Brain pericyte (primary cell): Measurements from ENCODE around the gene UGT1A10.
"Not testable (repeated sequence)": the region's sequence is repeated elsewhere in the genome, so short reads cannot be mapped to it uniquely, and the experiment has no call there.

Experiments used
- DNase-seq: peaks from one replicate; pipeline ENCODE4 v3.0.0-alpha.2; 2012; ENCODE audit warnings: low read depth, low spot score

Gene UGT1A10

DNA sequence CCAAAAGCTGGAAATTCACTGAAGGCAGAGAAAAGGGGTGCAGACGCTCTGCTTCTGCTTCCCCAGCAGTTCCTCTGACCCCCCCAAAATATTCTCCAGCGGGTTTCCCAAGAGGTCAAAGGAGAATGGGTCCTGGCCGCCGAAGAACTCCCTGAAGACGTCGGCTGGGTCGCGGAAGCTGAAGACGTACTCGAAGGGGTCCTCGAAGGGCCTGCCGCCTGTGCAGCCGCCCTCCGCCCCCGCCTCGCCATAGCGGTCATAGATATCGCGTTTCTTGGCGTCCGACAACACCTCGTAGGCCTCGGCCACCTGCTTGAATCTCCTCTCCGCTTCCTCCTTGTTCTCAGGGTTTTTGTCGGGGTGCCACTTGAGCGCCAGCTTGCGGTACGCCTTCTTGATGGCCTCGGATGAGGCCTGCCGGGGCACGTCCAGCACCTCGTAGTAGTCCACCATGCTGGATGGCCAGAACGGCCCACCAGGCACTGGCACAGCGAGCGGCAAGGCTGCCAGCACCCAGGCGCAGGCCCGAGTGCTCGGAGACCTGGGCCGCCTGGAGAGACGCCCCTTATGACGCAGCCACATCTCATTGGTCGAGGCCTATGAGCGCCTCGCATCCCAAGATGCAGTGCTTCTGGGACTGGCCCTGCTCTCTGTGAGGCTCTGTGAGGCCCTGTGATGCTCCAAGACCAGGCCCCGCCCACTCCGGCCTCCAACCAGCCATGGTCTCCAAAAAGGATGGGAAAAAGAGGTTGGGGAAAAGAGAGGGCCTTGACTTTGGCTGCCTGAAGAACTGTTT is 107.4 kb downstream of the UGT1A10 start:
- DNase-seq, result no peak

DNA sequence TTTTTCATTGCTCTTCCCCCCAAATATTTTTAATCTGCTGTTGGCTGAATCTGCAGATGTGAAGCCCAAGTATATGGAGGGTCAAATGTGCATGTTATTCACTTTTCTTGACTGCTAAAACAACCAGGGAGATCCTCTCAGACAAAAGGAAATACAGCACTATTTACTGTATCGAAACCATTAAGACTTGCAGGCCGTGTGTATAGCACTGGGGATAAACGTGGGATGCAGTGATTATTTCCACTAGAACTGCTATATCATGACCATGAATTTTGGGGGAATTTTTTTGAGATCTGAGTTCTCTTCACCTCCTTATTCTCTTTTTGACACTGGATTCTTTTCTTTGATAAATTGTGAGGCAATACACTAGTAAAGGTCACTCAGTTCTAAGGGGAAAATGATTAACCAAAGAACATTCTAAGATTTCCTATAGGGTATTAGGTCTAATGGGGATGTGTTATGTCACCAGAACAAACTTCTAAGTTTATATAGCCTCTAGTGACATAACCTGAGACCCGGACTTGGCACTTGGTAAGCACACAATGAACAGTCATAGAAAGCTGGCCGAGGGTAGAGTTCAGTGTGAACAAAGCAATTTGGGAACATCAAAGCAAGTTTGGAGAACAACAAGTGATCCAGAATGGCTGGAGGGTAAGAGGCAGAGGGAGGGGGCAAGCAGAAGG is 109.0 kb downstream of the UGT1A10 start:
- no peak for DNase-seq

DNA sequence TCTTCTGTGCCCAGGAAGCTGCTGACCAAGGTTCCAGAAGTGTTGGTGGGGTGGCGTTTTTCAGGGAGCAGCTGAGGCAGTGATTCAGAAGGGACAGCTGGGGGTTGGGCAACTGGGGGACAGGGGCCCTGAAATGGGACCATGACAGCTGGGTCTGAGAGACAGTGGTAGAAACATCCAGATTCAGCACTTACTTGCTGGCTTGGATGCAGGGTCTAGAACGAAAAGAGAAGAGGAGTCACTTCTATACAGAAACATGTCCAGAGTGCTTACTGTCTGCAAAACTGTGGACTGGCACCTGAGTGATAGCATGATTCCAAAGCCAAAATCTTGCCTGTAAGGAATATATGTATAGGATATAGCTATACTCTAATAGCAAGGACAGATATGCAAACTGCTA is 109.6 kb downstream of the UGT1A10 start:
- not testable (repeated sequence) for DNase-seq

DNA sequence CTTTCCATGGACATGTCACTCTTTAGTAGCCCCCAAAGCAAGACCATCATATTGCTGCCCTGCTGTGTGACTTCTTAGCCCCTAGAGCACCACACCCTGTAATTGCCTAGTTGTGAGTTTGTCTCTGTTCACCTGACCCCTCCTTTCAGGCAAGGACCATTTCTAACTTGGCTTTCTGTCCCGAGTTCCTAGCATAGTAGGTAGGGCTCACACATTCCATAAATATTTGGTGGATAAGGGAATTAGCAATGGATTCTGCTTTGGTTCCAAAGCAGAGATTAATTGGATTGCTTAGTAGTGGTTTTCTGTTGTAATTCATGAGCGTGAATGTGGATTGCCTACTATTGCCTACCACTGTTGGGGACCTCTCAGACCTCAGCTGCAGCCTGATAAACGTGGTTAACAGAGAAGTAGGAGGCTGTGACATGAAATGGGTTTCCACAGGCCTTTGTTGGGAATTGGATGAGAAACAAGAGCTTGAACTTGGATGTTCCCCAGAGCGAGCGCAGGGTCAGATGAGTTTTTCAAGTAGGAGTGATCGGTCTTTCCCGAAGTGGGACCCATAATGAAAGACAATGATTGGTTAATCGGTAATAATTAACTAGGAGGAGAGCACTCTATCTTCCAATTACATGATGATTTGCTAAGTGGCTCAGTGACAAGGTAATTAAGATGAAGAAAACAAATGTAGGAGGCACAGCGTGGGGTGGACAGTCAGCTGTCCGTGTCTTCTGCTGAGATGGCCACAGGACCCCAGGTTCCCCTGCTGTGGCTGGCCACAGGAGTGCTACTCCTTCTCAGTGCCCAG is 110.4 kb downstream of the UGT1A10 start:
- DNase-seq, result no peak

DNA sequence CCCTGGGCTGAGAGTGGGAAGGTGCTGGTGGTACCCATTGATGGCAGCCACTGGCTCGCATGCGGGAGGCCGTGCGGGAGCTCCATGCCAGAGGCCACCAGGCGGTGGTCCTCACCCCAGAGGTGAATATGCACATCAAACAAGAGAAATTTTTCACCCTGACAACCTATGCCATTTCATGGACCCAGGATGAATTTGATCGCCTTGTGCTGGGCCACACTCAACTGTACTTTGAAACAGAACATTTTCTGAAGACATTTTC is 111.0 kb downstream of the UGT1A10 start:
- DNase-seq, result no peak

DNA sequence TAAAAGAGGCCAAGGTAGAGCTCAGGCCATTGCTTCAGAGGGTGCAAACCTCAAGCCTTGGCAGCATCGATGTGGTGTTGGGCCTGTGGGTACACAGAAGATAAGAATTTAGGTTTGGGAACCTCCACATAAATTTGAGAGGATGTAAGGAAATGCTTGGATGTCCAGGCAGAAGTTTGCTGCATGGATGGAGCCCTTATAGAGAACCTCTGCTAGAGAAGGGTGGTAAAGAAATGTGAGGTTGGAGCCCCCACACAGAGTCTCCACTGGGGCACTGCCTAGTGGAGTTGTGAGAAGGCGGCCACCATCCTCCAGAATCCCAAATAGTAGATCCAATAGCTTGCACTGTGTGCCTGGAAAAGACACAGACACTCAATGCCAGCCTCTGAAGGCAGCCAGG is 114.4 kb downstream of the UGT1A10 start:
- not testable (repeated sequence) for DNase-seq

DNA sequence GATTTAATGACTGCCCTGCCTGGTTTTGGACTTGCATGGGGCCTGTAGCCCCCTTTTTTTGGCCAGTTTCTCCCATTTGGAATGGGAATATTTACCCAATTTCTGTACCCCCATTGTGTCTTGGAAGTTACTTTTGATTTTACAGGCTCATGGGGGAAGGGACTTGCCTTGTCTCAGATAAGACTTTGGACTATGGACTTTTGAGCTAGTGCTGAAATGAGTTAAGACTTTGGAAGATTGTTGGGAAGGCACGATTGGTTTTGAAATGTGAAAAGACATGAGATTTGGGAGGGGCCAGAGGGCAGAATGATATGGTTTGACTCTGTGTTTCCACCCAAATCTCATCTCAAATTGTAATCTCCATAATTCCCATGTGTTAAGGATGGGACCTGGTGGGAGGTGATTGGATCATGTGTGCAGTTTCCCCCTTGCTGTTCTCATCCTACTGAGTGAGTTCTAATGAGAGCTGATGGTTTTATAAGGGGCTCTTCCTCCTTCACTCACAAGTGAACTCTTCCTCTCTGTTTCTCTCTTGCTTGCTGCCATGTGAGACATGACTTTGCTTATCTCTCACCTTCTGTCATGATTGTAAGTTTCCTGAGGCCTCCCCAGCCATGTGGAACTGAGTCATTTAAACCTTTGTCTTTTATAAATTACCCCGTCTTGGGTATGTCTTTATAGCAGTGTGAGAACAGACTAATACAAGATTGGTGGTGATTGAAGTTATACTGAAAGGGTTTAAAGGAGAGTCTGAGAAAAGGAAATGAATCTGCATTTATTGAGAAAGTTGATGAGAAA is 115.2 kb downstream of the UGT1A10 start:
- not testable (repeated sequence) for DNase-seq

DNA sequence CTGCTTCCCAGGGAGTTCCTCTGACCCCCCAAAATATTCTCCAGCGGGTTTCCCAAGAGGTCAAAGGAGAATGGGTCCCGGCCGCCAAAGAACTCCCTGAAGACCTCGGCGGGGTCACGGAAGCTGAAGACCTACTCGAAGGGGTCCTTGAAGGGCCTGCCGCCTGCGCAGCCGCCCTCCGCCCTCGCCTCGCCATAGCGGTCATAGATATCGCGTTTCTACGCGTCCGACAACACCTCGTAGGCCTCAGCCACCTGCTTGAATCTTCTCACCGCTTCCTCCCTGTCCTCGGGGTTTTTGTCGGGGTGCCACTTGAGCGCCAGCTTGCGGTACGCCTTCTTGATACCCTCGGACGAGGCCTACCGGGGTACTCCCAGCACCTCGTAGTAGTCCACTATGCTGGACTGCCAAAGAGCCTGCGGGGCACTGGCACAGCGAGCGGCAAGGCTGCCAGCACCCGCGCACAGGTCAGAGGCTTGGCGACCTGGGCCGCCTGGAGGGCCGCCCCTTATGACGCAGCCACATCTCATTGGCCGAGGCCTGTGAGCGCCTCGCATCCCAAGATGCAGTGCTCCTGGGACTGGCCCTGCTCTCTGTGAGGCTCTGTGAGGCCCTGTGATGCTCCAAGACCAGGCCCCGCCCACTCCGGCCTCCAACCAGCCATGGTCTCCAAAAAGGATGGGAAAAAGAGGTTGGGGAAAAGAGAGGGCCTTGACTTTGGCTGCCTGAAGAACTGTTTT is 118.8 kb downstream of the UGT1A10 start:
- no peak for DNase-seq

DNA sequence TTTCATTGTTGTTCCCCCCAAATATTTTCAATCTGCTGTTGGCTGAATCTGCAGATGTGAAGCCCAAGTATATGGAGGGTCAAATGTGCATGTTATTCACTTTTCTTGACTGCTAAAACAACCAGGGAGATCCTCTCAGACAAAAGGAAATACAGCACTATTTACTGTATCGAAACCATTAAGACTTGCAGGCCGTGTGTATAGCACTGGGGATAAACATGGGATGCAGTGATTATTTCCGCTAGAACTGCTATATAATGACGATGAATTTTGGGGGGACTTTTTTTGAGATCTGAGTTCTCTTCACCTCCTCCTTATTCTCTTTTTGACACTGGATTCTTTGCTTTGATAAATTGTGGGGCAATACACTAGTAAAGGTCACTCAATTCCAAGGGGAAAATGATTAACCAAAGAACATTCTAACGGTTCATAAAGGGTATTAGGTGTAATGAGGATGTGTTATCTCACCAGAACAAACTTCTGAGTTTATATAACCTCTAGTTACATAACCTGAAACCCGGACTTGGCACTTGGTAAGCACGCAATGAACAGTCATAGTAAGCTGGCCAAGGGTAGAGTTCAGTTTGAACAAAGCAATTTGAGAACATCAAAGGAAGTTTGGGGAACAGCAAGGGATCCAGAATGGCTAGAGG is 120.3 kb downstream of the UGT1A10 start:
- no peak for DNase-seq

DNA sequence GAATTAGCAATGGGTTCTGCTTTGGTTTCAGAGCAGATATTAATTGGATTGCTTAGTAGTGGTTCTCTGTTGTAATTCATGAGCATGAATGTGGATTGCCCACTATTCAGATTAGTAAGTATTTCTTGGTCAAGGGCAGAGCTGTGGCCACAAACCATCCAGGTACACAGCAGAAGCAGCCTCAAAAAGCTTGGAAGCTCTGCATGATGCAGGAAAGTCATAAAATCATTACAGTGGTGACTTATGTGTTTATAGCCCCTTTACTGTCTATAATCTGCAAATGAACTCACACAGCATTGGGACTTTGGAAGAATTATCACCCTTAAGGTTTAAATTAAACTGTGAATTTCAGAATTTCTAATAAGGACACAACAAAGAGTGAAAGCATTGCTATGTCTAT is 121.9 kb downstream of the UGT1A10 start:
- no peak for DNase-seq

DNA sequence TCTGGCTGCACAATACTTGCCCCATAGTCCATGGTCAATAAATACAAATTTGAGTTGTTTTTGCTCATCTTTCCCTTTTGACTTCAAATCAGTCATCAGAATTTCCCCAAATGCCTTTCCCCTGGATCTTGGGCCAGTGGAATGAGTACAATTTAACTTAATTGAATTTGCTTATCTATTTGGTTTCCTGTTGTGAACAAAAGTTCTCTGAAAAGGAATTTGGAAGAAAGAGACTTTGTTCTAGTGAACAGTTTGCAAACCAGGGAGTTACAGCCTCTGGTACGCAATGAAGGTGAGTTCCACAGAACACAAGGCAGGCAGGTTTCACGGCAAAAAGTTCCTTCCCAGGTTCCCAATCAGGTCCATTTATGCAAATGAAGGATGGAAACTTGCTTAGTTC is 122.6 kb downstream of the UGT1A10 start:
- no peak for DNase-seq

DNA sequence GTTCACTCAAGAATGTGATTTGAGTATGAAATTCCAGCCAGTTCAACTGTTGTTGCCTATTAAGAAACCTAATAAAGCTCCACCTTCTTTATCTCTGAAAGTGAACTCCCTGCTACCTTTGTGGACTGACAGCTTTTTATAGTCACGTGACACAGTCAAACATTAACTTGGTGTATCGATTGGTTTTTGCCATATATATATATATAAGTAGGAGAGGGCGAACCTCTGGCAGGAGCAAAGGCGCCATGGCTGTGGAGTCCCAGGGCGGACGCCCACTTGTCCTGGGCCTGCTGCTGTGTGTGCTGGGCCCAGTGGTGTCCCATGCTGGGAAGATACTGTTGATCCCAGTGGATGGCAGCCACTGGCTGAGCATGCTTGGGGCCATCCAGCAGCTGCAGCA is 123.8 kb downstream of the UGT1A10 start, which contains the start of gene UGT1A1:
Gene UGT1A1 (plus strand): TSS at position 228 of the 400 bp plus-strand sequence. CDS start 18 bp downstream, at position 246.
- no peak for DNase-seq

DNA sequence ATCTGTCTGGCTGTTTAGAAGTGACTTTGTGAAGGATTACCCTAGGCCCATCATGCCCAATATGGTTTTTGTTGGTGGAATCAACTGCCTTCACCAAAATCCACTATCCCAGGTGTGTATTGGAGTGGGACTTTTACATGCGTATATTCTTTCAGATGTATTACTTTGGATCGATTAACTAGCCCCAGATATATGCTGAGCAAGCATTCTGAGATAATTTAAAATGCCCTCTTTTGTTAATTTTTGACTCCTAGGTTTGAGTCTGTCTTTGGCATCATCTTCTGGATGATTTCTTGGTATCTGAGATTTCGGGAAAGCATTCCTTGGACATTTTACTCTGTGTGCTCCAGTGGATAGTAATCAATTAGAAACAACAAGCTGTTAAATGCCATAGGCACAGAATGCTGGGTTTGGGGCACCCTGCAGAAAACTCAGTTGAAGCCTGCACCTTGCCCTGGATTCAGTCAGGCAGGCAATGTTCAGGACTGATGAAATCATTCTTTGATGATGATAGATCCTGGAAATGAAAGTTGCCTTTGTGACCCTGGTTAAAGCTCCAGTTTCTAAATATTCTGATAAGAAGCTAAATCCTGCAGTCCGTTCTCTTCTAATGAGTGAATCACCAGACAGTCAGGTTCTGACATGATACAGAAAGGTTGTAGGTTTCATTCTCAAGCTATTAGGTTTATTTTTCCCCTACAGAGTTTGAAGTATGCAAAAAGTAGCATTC is 125.0 kb downstream of the UGT1A10 start:
- no peak for DNase-seq

DNA sequence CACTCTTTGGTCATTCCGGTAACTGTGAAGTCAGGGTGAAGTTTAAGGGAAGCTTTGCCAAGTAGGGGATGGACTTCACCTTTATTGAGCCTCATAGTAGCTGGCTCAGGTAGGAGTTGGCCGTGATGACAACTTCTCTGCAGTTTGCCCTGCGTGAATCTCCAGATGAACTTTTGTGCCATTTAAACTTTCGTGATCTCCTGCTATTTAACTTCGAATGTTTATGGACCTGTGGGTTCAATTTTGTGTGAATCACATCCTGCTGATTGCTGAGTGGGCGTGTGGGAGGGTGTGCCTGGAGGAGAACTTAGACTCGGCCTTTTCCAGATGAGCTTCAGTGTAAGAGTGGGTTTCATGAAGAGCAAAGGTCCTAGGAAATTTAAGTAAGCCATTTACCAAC is 128.0 kb downstream of the UGT1A10 start:
- DNase-seq, result no peak

DNA sequence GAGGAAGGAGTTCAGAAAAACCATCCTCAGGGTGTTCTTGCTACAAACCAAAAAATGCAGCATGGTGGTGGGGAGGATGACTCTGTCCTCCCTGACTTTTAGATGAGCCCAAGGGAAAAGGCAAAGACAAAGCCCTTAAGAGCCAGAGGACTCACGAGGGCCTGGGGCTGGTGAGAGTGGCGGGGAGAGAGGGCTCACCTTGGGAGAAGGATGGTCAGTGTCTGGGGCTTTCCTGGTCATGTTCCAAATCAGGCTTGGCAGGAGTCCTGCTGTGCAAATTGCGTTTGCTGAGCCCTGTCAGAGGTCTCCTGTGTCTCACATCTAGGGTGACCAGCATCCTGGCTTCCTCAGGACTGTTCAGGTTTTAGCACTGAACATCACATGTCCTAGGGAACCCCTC is 128.5 kb downstream of the UGT1A10 start:
- DNase-seq, result no peak

DNA sequence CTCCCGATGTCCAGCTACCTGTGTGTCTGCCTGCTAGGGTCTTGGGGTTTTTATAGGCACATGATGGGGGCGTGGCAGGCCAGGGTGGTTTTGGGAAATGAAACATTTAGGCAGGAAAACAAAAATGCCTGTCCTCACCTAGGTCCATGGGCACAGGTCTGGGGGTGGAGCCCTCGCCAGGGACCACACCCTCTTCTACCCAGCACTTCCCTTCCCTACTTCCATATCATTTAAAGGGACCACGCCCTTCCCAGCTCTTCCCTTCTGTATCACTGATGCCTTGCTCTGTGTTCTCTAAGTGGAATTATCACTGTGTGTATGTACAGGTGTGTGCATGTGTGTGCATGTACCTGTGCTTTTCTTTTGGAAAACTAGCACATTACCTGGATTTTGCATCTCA is 130.2 kb downstream of the UGT1A10 start:
- DNase-seq, result no peak

DNA sequence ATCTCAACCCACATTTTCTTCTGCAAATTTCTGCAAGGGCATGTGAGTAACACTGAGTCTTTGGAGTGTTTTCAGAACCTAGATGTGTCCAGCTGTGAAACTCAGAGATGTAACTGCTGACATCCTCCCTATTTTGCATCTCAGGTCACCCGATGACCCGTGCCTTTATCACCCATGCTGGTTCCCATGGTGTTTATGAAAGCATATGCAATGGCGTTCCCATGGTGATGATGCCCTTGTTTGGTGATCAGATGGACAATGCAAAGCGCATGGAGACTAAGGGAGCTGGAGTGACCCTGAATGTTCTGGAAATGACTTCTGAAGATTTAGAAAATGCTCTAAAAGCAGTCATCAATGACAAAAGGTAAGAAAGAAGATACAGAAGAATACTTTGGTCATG is 131.8 kb downstream of the UGT1A10 start:
- no peak for DNase-seq

DNA sequence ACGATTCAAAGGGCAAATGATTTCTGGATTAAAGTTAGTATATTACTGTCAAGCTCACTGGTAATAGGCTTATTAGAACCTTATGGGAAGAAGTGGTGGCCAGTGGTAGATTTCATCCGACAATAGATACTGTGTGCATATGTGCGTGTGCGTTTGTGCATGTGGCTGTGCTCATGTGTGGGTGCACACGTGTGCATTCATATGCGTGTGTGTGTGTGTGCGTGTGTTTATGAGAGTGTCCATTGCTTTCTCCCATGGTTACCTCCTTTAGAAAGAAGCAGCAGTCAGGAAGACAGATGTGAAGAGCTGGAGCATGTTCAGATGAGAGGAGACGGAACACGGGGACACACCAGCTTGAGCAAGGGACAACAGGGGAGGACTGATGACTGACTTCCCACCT is 133.0 kb downstream of the UGT1A10 start:
- no peak for DNase-seq

DNA sequence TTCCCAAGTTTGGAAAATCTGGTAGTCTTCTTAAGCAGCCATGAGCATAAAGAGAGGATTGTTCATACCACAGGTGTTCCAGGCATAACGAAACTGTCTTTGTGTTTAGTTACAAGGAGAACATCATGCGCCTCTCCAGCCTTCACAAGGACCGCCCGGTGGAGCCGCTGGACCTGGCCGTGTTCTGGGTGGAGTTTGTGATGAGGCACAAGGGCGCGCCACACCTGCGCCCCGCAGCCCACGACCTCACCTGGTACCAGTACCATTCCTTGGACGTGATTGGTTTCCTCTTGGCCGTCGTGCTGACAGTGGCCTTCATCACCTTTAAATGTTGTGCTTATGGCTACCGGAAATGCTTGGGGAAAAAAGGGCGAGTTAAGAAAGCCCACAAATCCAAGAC is 135.9 kb downstream of the UGT1A10 start:
- DNase-seq, result no peak

DNA sequence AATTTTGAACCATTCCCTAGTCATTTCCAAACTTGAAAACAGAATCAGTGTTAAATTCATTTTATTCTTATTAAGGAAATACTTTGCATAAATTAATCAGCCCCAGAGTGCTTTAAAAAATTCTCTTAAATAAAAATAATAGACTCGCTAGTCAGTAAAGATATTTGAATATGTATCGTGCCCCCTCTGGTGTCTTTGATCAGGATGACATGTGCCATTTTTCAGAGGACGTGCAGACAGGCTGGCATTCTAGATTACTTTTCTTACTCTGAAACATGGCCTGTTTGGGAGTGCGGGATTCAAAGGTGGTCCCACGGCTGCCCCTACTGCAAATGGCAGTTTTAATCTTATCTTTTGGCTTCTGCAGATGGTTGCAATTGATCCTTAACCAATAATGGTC is 136.3 kb downstream of the UGT1A10 start:
- DNase-seq, result no peak
